ENCODE data around the gene EFCAB11.

The EFCAB11 gene

DNA sequence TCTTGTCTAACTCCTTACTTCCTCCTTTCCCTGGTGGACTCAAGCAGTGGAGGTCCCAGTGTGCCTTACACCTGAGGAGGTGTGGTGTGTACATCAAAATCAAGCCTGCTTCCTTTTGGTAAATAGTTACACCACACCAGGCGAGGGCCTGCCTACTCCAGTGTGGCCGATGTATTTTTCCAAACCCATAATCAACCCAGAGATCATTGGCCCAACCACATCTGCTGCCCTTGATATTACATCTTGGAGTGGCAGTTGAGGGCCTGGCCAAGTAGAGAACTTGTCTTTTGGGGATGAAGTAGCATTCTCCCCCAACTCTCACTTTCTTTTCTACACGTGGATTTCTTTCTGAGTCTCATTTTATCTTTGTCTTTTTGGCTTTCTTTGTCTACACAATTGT is 187.4 kb downstream of the EFCAB11 start:
- DNase-seq (ENCODE audit: low read depth): no peak

DNA sequence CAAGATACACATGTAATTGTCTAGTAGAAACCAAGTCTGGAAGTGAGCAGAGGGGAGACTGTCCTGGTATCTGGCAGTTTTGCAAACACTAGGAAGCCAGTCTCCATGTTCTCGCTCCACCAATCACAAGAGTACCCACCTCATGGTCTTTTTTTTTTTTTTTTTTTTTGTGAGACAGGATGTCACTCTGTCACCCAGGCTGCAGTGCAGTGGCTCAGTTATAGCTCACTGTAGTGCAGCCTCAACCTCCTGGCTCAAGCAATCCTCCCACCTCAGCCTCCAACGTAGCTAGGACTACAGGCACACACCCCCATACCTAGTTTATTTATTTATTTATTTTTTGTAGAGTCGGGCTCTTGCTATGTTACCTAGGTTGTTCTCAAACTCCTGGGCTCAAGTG is 189.2 kb downstream of the EFCAB11 start:
- DNase-seq (ENCODE audit: low read depth): no peak

GRCh38 chr14:89760086-89760485 is 194.4 kb downstream of the EFCAB11 start:
- no peak for DNase-seq (ENCODE audit: low read depth)

GRCh38 chr14:89757313-89757939 is 197.1 kb downstream of the EFCAB11 start:
- DNase-seq (ENCODE audit: low read depth): no peak

DNA sequence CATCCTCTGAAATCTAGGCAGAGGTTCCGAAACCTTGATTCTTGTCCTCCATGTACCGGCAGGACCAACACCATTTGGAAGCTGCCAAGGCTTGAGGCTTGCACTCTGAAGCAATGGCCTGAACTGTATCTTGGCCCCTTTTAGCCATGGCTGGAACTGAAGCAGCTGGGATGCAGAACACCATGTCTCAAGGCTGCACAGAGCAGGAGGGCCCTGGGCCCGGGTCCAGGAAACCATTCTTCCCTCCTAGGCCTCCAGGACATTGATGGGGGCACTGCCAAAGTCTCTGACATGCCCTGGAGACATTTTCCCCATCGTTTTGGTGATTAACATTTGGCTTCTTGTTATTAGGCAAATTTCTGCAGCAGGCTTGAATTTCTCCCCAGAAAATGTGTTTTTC is 198.7 kb downstream of the EFCAB11 start:
- DNase-seq (ENCODE audit: low read depth): no peak

DNA sequence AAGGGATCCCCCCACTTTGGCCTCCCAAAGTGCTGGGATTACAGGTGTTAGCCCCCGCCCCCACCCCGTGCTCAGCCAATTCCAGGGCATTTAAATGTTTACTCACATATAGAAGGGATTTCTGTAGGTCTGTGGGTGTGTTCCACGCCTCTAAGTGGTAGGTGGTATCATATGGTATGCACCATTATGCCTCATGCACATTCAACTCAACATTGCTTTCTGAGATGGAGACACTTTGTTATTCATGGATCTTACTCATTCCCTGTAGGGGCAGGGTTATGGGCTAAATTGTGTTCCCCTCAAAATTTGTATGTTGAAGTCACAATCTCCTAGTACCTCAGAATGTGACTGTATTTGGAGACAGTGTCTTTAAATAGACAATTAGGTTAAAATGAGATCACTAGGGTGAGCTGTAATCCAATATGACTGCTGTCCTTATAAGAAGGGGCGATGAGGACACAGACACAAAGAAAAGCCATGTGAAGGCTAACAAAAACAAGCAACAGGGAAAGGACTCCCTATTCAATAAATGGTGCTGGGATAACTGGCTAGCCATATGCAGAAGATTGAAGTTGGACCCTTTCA is 200.6 kb downstream of the EFCAB11 start:
- DNase-seq (ENCODE audit: low read depth): no peak

GRCh38 chr14:89750908-89751392 is 203.6 kb downstream of the EFCAB11 start:
- DNase-seq (ENCODE audit: low read depth): no peak

GRCh38 chr14:89750281-89750755 is 204.2 kb downstream of the EFCAB11 start:
- no peak for DNase-seq (ENCODE audit: low read depth)

DNA sequence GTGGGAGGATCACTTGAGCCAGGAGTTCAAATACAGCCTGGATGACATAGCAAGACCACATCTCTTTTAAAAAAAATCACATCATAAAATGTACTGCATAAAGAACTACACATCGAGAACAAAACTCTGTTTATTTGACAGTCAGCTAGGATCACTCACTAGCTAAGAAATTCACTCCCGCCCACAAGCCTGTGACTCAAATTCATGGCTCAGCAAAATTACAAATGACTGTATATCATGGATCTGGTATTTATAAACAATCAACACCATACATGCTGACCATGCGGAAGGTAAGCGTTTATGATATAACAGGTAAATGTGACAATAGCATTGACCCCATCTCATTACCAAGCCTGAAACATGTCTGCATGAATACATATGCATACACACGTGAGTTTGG is 206.5 kb downstream of the EFCAB11 start:
- DNase-seq (ENCODE audit: low read depth): peak; percentile 27

DNA sequence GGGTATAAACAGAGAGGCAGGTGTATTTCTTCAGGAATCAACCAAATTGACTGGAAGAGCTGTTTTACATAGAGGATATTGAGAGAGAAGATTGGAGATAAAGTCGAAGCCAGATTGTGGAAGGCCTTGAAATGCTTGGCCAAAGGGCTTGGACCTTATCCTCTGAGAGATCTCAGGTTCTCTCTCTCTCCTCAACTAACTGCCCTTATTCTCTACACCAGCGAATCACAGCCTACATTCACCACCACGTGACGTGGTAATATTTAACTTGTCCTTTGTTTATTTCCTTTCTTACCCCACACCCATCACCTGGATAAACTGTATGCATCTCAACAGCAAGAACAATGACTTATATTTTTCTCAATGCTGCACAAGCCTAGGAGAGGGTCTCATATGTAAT is 207.4 kb downstream of the EFCAB11 start:
- no peak for DNase-seq (ENCODE audit: low read depth)

- no peak for DNase-seq (ENCODE audit: low read depth)
Measured at GRCh38 chr14:89746654-89747053, 207.9 kb downstream of the EFCAB11 start.

- no peak for DNase-seq (ENCODE audit: low read depth)
Measured at GRCh38 chr14:89746135-89746534, 208.4 kb downstream of the EFCAB11 start.

Measured in ELR (cell line).